Measurements from ENCODE around the gene RPA1. TPM values are rescaled to one million over a fixed set of nuclear protein-coding genes. Genes with fewer than 3 reads are reported as not detected.

The RPA1 gene
- total RNA-seq, 1 donor = 18.6 TPM

- DNase-seq (ENCODE audit: low read depth in 2 of 3, low spot score in 2 of 3) = no peak
Observed at GRCh38 chr17:1937461-1937860, 107.7 kb downstream of the RPA1 start.

- no peak for DNase-seq (ENCODE audit: low read depth in 2 of 3, low spot score in 2 of 3)
Observed at GRCh38 chr17:1939981-1940809, 110.4 kb downstream of the RPA1 start.

- DNase-seq (ENCODE audit: low read depth in 2 of 3, low spot score in 2 of 3) = no peak
Observed at GRCh38 chr17:1940810-1941185, 111.0 kb downstream of the RPA1 start.

- no peak for DNase-seq (ENCODE audit: low read depth in 2 of 3, low spot score in 2 of 3)
Observed at GRCh38 chr17:1941272-1942065, 111.7 kb downstream of the RPA1 start.

- DNase-seq (ENCODE audit: low read depth in 2 of 3, low spot score in 2 of 3) = no peak
Observed at GRCh38 chr17:1942066-1942365, 112.2 kb downstream of the RPA1 start.

GRCh38 chr17:1942666-1943435 is 113.0 kb downstream of the RPA1 start:
- DNase-seq (ENCODE audit: low read depth in 2 of 3, low spot score in 2 of 3) = no peak

GRCh38 chr17:1943436-1943831 is 113.6 kb downstream of the RPA1 start:
- no peak for DNase-seq (ENCODE audit: low read depth in 2 of 3, low spot score in 2 of 3)

GRCh38 chr17:1945621-1946020 is 115.8 kb downstream of the RPA1 start:
- DNase-seq (ENCODE audit: low read depth in 2 of 3, low spot score in 2 of 3) = no peak

GRCh38 chr17:1946021-1946932 is 116.5 kb downstream of the RPA1 start:
- no peak for DNase-seq (ENCODE audit: low read depth in 2 of 3, low spot score in 2 of 3)

- DNase-seq (ENCODE audit: low read depth in 2 of 3, low spot score in 2 of 3) = no peak
Observed at GRCh38 chr17:1947229-1947742, 117.5 kb downstream of the RPA1 start.

GRCh38 chr17:1947743-1948516 is 118.1 kb downstream of the RPA1 start:
- DNase-seq (ENCODE audit: low read depth in 2 of 3, low spot score in 2 of 3) = no peak

GRCh38 chr17:1948517-1948825 is 118.7 kb downstream of the RPA1 start:
- no peak for DNase-seq (ENCODE audit: low read depth in 2 of 3, low spot score in 2 of 3)

Other genes with a start within 250 kb of the RPA1 start
- 39.6 TPM for gene SLC43A2, start 201.2 kb upstream of the RPA1 start, total RNA-seq
- 60.3 TPM for gene SCARF1, start 184.3 kb upstream of the RPA1 start, total RNA-seq
- gene RILP, start 180.1 kb upstream of the RPA1 start, total RNA-seq = 18.9 TPM
- 241 TPM for gene PRPF8, start 145.1 kb upstream of the RPA1 start, total RNA-seq
- gene TLCD2, start 119.6 kb upstream of the RPA1 start, total RNA-seq = 0.54 TPM
- 59.0 TPM for gene WDR81, start 105.3 kb upstream of the RPA1 start, total RNA-seq
- gene SERPINF2, start 87.1 kb upstream of the RPA1 start, total RNA-seq = 4.6 TPM
- gene SERPINF1, start 67.9 kb upstream of the RPA1 start, total RNA-seq = 1.1 TPM
- 14.8 TPM for gene SMYD4, start 103 bp upstream of the RPA1 start, total RNA-seq
- gene RTN4RL1, start 195.3 kb downstream of the RPA1 start, total RNA-seq = 1.6 TPM
- 89.7 TPM for gene DPH1, start 200.1 kb downstream of the RPA1 start, total RNA-seq
- 18.9 TPM for gene OVCA2, start 212.0 kb downstream of the RPA1 start, total RNA-seq
- gene HIC1, start 225.1 kb downstream of the RPA1 start, total RNA-seq = 5.4 TPM